ENCODE data around the gene GYG2.

Gene GYG2

GRCh38 chrX:2871831-2872230 lies 43.1 kb downstream of the GYG2 start:
- Histone ChIP-seq H3K36me3 (ENCODE audit: control insufficient read depth, insufficient read depth, low read length) (no peaks in the 10 kb centered on the region), H3K4me3 (replicated peaks; ENCODE audit: low read depth, low read length) (no peak overlapping the region), H3K27me3 (replicated peaks; ENCODE audit: control insufficient read depth, insufficient read depth, low read length) (no peaks in the 10 kb centered on the region)
- TF ChIP-seq, protein P1, sequence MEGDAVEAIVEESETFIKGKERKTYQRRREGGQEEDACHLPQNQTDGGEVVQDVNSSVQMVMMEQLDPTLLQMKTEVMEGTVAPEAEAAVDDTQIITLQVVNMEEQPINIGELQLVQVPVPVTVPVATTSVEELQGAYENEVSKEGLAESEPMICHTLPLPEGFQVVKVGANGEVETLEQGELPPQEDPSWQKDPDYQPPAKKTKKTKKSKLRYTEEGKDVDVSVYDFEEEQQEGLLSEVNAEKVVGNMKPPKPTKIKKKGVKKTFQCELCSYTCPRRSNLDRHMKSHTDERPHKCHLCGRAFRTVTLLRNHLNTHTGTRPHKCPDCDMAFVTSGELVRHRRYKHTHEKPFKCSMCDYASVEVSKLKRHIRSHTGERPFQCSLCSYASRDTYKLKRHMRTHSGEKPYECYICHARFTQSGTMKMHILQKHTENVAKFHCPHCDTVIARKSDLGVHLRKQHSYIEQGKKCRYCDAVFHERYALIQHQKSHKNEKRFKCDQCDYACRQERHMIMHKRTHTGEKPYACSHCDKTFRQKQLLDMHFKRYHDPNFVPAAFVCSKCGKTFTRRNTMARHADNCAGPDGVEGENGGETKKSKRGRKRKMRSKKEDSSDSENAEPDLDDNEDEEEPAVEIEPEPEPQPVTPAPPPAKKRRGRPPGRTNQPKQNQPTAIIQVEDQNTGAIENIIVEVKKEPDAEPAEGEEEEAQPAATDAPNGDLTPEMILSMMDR (IDR thresholded peaks at IDR 0.05; ENCODE audit: insufficient read depth, low read length, poor library complexity, severe bottlenecking), result no peak
- DNase-seq (ENCODE audit: extremely low read depth, insufficient read length), result no peak

GRCh38 chrX:2872671-2873277 lies 44.0 kb downstream of the GYG2 start:
- DNase-seq (ENCODE audit: extremely low read depth, insufficient read length), result no peak
- H3K27me3 ChIP-seq (replicated peaks; ENCODE audit: control insufficient read depth, insufficient read depth, low read length), result no peaks in the 10 kb centered on the region
- TF ChIP-seq, protein P1 (IDR thresholded peaks at IDR 0.05; ENCODE audit: insufficient read depth, low read length, poor library complexity, severe bottlenecking), result no peak
- no peak overlapping the region for H3K4me3 ChIP-seq (replicated peaks; ENCODE audit: low read depth, low read length)
- no peaks in the 10 kb centered on the region for H3K36me3 ChIP-seq (ENCODE audit: control insufficient read depth, insufficient read depth, low read length)

- TF ChIP-seq, protein P1 (IDR thresholded peaks at IDR 0.05; ENCODE audit: insufficient read depth, low read length, poor library complexity, severe bottlenecking), result no peak
- no peaks in the 10 kb centered on the region for H3K36me3 ChIP-seq (ENCODE audit: control insufficient read depth, insufficient read depth, low read length)
- DNase-seq (ENCODE audit: extremely low read depth, insufficient read length), result no peak
- no peaks in the 10 kb centered on the region for H3K27me3 ChIP-seq (replicated peaks; ENCODE audit: control insufficient read depth, insufficient read depth, low read length)
- no peak overlapping the region for H3K4me3 ChIP-seq (replicated peaks; ENCODE audit: low read depth, low read length)
Observed at GRCh38 chrX:2874222-2875135, 45.7 kb downstream of the GYG2 start.

DNA sequence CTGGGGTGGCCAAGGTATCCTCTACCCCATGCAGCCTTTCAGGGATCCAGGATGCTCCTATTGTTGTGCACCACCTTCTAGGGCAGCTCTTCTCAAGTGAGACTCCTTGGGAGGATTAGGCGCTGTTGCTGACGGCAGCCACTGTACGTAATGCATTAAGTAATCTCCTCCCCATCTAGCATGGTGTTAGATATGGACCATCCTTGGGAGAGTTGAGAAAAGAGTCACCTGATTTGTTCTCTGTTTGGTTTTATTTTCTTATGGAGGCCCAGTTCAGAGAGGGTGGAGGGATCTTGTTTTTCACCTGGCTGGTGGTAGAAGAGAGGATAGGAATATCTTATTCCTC lies 46.4 kb downstream of the GYG2 start:
- no peak overlapping the region for H3K4me3 ChIP-seq (replicated peaks; ENCODE audit: low read depth, low read length)
- no peaks in the 10 kb centered on the region for H3K27me3 ChIP-seq (replicated peaks; ENCODE audit: control insufficient read depth, insufficient read depth, low read length)
- H3K36me3 ChIP-seq (ENCODE audit: control insufficient read depth, insufficient read depth, low read length), result no peaks in the 10 kb centered on the region
- no peak for DNase-seq (ENCODE audit: extremely low read depth, insufficient read length)
- TF ChIP-seq, protein P1 (IDR thresholded peaks at IDR 0.05; ENCODE audit: insufficient read depth, low read length, poor library complexity, severe bottlenecking), result no peak

GRCh38 chrX:2875798-2876399 lies 47.2 kb downstream of the GYG2 start:
- TF ChIP-seq, protein P1 (IDR thresholded peaks at IDR 0.05; ENCODE audit: insufficient read depth, low read length, poor library complexity, severe bottlenecking), result peak; percentile 32
- Histone ChIP-seq H3K4me3 (replicated peaks; ENCODE audit: low read depth, low read length) (no peak overlapping the region), H3K36me3 (ENCODE audit: control insufficient read depth, insufficient read depth, low read length) (no peaks in the 10 kb centered on the region), H3K27me3 (replicated peaks; ENCODE audit: control insufficient read depth, insufficient read depth, low read length) (no peaks in the 10 kb centered on the region)
- no peak for DNase-seq (ENCODE audit: extremely low read depth, insufficient read length)
